ENCODE measurements around the gene ARNT2.

ARNT2 gene

GRCh38 chr15:80587816-80588456 is 183.8 kb downstream of the ARNT2 start:
- in situ Hi-C loops (cut with HindIII; ENCODE audit: low sequenced_read_pairs): no loop called here

DNA sequence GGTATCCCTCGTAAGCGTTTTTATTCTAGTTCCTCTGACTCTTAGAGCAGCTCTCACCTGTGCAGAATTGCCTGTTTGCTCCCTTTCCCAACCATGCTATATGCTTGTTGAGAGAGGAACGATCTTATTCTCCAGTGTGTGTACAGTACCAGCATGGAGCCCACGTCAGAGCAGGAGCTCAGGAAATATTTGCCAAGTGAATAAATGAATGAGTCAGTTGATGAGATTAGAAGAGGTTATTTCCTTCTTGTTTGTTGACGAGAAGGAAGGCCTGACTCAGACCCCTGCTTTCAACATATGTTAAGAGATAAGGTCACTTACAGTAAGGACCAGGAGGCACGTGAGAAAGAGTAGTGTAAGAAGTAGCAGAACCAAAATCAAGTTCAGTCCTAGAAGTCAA is 184.6 kb downstream of the ARNT2 start:
- in situ Hi-C loops (cut with HindIII; ENCODE audit: low sequenced_read_pairs): no loop called here

- in situ Hi-C loops (cut with HindIII; ENCODE audit: low sequenced_read_pairs): no loop called here
These were observed 186.7 kb downstream of the ARNT2 start for GRCh38 chr15:80590761-80591355.

DNA sequence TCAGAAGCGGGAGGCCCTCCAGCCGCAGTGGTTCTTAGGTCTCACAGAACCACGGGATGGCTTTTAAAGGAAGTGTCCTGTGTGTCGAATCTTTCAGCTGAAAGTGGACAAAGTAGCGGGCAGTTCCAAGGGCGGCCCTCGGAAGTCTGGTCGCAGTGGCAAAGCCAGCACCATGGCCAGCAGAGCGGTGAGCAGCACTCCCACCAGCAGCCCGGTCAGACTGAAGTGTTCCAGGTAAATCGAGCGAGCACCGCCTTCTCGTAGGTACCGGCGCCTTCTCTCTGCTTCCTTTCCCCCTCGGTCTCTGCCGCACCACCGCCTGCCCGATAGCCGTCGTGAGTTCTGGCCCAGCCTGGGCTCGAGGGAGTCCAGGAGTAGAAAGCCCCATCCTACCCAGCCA is 187.3 kb downstream of the ARNT2 start:
- in situ Hi-C loops (cut with HindIII; ENCODE audit: low sequenced_read_pairs): no loop called here

GRCh38 chr15:80591938-80592825 is 188.0 kb downstream of the ARNT2 start:
- in situ Hi-C loops (cut with HindIII; ENCODE audit: low sequenced_read_pairs): no loop called here

- in situ Hi-C loops (cut with HindIII; ENCODE audit: low sequenced_read_pairs): no loop called here
These were observed 189.4 kb downstream of the ARNT2 start for GRCh38 chr15:80593486-80594030.

DNA sequence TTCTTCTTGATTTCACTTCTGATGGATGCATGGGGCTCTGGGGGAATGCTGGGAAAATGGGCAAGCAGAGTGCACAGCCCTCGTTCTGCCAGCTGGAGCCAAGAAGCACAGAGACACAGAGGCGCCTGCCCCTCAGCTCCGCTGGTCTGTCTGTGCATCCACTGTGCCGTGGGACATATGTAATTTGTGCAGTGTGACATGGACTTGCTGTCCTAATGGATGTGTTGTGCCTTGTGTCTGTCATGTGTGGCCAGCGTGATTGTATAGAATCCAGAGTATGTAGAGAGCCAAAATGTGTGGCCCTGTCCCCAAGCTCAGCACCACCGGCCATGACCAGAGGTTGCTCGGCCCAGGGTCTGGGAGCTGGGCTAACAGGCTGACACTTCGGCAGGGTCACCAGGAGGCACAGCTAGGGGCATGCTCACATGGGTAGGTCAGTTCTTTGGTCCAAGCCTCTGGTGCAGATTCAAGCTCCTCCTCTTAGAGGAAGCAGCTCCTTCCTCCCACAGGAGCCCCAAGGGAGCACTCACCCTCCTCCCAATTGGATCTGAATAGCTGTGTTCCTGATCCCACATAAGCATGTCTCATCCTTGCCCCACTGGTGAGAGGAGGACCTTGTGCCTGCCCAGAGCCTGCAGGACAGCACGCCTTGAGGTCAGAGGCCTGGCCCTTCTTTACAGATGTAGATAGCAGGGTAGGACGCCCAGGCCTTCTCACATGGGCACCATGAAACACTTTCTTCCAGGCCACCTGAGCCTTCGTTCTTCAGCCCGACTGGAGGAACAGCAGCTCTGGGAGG is 190.1 kb downstream of the ARNT2 start:
- in situ Hi-C loops (cut with HindIII; ENCODE audit: low sequenced_read_pairs): no loop called here

DNA sequence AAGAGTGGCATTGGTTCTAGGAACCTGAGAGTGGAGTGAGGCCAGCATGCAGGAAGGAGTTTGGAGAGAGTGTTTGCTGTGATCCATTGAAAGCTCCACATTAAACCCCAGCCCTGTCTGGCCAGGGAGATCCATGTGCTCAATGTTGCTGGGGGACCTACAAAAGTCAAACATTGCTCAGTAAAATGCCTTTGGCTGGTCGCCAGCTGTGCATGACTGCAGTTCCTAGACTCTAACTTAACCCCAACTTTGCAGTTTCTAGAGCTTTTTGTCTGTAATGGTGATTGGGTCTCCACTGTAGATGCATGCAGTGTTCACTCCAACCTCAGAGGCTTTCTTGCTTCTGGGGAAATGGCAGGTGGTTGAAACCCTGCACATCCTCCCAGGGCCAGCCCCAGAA is 191.2 kb downstream of the ARNT2 start:
- in situ Hi-C loops (cut with HindIII; ENCODE audit: low sequenced_read_pairs): no loop called here

DNA sequence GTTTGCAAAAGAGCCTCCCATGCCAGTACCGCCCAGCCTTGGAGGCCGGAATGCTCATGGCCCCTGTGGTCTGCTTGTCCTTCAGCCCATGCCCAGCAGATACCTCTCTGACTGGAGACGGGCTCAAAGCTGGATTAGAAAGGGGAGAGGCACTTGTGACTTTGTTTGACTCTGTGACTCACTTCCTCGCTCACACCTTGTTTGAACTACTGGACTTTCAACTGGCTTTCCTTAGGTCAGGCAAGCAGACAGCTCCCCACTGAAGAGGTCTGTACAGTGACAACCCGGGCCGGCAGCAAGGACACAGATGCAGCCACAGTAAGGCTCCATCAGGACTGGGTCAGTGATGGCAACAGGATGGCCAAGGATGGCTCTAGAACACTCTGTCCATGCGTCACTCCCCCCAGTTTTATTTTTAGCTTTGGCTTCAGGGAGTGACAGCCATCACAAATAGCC is 192.4 kb downstream of the ARNT2 start:
- in situ Hi-C loops (cut with HindIII; ENCODE audit: low sequenced_read_pairs): no loop called here

GRCh38 chr15:80597076-80597475 is 192.9 kb downstream of the ARNT2 start:
- in situ Hi-C loops (cut with HindIII; ENCODE audit: low sequenced_read_pairs): no loop called here

DNA sequence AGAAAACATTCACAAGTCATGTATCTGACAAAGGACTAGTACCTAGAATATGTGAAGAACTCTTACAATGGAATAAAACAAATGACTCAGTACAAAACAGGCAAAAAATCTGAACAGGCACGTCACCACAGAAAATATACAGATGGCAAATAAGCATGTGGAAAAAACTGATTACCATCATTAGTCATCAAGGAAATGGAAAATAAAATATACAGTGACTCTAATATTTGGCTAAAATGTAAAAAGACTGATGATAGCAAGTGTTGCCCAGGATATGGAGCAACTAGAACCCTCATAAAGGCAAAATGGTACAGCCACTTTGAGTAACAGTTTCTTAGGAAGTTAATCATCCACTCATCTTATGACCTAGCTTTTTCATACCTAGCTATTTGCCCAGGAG is 195.2 kb downstream of the ARNT2 start:
- in situ Hi-C loops (cut with HindIII; ENCODE audit: low sequenced_read_pairs): no loop called here

GRCh38 chr15:80600626-80601025 is 196.4 kb downstream of the ARNT2 start:
- in situ Hi-C loops (cut with HindIII; ENCODE audit: low sequenced_read_pairs): no loop called here

- in situ Hi-C loops (cut with HindIII; ENCODE audit: low sequenced_read_pairs): no loop called here
These were observed 197.1 kb downstream of the ARNT2 start for GRCh38 chr15:80601256-80601655.

GRCh38 chr15:80604583-80605575 is 200.7 kb downstream of the ARNT2 start:
- in situ Hi-C loops (cut with HindIII; ENCODE audit: low sequenced_read_pairs): no loop called here

DNA sequence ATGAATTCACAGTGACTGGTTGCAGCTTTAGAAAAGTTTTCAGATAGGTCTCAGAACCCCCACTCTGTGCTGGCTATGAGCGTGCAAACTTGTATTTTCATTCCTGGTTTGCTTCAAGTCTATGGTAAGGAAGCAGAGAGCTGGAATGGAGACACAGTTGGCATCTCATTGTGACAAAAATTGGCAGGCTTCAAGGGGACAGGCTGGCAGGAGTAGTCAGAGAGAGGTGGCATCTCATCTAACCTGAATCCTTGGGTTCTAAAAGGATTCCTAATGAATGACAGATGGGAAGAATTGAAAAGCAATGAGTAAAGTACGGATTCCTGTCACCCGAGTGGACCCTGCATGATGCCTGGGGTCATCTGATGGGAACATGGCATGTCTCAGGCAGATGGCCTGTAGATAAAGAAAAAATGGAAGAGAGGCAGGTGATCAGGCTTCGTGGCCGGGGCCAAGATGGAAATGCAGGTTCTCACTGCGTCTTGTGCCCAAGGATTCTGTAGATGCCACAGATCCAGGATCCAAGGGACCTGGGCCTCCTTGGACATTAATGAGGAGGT is 201.5 kb downstream of the ARNT2 start:
- in situ Hi-C loops (cut with HindIII; ENCODE audit: low sequenced_read_pairs): no loop called here

DNA sequence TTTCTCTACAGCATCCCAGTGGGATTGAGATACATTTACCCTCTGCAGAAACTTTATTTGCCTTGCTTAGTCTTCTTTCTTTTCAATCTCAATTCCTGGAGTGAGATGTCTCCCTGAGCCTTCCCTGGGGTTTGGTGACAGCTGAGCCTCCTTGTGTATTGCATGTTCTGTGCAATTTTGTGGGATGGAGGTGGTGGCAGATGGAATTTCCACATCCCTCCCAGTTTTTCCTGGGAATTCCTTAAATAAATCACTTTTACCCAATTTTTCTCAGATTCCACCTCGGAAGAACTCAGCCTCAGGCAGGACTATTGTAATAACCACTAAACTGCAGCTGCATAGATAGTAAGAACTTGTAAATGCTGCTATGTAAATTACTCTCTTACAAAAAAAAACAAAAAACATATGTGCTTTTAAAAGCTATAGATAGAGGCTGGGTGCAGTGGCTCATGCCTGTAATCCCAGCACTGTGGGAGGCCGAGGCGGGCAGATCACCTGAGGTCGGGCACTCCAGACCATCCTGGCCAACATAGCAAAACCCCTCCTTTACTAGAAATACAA is 202.4 kb downstream of the ARNT2 start:
- in situ Hi-C loops (cut with HindIII; ENCODE audit: low sequenced_read_pairs): no loop called here

DNA sequence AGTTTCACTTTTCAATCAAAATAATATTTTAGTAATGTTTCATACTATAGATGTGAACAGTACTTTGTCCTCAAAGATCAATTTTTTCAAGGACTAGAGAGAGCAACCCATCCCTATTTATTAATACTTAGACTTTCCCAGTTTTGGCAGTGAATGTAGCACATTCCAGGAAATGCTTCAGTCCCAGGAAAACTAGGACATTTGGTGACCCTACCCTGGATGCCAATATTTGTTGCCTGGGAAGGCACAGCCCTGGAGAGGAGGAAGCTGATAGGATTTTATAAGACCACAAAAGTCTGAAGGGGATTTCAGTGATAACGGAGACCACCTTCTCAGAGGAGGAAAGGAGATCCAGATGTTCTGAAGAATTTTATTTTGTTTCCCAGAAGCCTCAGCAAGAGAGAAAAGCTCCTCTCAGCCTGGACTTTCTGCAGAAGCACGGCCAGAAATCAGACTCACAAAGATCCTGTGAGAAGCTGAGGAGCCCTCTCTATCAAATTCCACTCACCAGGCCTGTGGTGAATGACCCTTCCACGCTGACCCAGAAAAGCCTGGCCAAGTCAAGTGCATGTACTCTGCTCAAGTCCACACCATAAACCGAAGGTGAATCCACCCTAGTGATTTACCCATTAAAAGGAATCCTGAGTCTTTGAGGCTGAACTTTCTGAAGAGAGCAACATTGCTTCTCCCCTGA is 203.3 kb downstream of the ARNT2 start:
- in situ Hi-C loops (cut with HindIII; ENCODE audit: low sequenced_read_pairs): no loop called here

DNA sequence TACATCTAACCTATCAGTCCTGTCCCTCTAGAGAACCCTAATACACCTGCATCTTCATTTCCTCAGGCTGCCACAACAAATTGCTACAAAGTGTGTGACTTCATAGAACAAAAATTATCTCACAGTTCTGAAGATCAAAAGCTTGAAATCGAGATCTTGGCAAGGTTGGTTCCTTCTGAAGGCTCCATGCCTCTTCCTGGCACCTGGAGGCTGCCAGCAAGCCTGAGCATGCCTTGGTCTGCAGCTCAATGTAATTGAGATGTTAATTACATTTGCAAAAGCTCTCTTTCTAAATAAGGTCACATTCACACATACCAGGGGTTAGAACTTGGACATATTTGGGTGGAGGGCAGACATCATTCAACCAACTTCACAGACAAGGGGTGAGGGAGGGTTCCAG is 204.5 kb downstream of the ARNT2 start:
- in situ Hi-C loops (cut with HindIII; ENCODE audit: low sequenced_read_pairs): no loop called here

Data from DLD1 (cell line).